Measurements from ENCODE around the gene DIPK1B. TPM values are rescaled to one million over a fixed set of nuclear protein-coding genes. Genes with fewer than 3 reads are reported as not detected.

DIPK1B gene
- total and polyA plus RNA-seq, 10 of the 15 experiments (the other 5 are each of a cell fraction or from before 2014, with no cell fraction given), result 0.08 to 0.28 (median 0.13) TPM; not detected in 3

GRCh38 chr9:136664000-136664915 lies 48.1 kb upstream of the DIPK1B start:
- intact Hi-C loops (cut with micrococcal nuclease; ENCODE audit: unreplicated experiment), result no loop called here
- WGBS (ENCODE audit: insufficient coverage, insufficient replicate concordance, low lambda C conversion rate, missing lambda C conversion rate), result 34% methylated on average over 27 of the region's 27 CpGs
- Histone ChIP-seq H3K4me3 (no peak overlapping the region), H3K9ac (ENCODE audit: control insufficient read depth, insufficient read depth, low read length) (no peak overlapping the region), H3K9me3 (replicated peaks; ENCODE audit: control insufficient read depth, insufficient read depth, low read length) (no peaks in the 10 kb centered on the region), H4K20me1 (ENCODE audit: control insufficient read depth, insufficient read depth) (no peaks in the 10 kb centered on the region), H3K4me2 (ENCODE audit: control insufficient read depth, insufficient read depth) (no peak overlapping the region), H3K36me3 (ENCODE audit: control insufficient read depth in 2 of 2, insufficient read depth in 2 of 2, low read length in 1 of 2) (no peaks in the 10 kb centered on the region), H3K27ac (ENCODE audit: control insufficient read depth, insufficient read depth) (no peak overlapping the region), H3K79me2 (ENCODE audit: control insufficient read depth, insufficient read depth, low read length) (no peaks in the 10 kb centered on the region), H3K4me1 (ENCODE audit: control insufficient read depth, insufficient read depth, low read length) (no peaks in the 10 kb centered on the region), H2AFZ (ENCODE audit: control insufficient read depth, low read depth, low read length) (no peak overlapping the region), H3K27me3 (replicated peaks in 1 of 2; ENCODE audit: control insufficient read depth in 2 of 2, insufficient read depth in 2 of 2, low read length in 1 of 2) (peaks cover 4 to 12% of the 10 kb centered on the region in 2 experiments; a peak in 3 of 4 replicates)
- ChIA-PET SMC1A (ENCODE audit: uncharacterized antibody, unreplicated experiment) (no interaction called here), CTCF (interaction anchor here (1.0 kb wide), 2 partner anchors 14 to 33 kb away, joined by 3 read pairs; no protein-coding TSS in a partner anchor), RAD21 (ENCODE audit: unreplicated experiment) (no interaction called here), POLR2A (no interaction called here)
- no peak for ATAC-seq
- FAIRE-seq, result no peak
- no TSS peak for BruUV-seq (replicated peaks)
- in situ Hi-C loops (cut with MboI), result no loop called here
- DNase-seq (ENCODE audit: low read depth, low spot score), result no peak
- TF ChIP-seq FOXM1 (IDR thresholded peaks at IDR 0.05; ENCODE audit: low read depth, low read length) (no peak), YY1 (IDR thresholded peaks at IDR 0.05; ENCODE audit: low read depth, low read length) (no peak), SMAD1 (IDR thresholded peaks at IDR 0.05; ENCODE audit: low read depth, partially characterized antibody) (no peak), SP1 (IDR thresholded peaks at IDR 0.05; ENCODE audit: low read depth, low read length) (no peak), USF1 (IDR thresholded peaks at IDR 0.05; ENCODE audit: borderline replicate concordance, extremely low read length, insufficient read depth, low read depth, low read length) (no peak), ZNF24 (IDR thresholded peaks at IDR 0.05) (no peak), NR2C2 (IDR thresholded peaks at IDR 0.05; ENCODE audit: borderline replicate concordance, control insufficient read depth, insufficient read length, low read depth) (no peak), ATF2 (IDR thresholded peaks at IDR 0.05; ENCODE audit: low read length) (no peak), KLF5 (IDR thresholded peaks at IDR 0.05; ENCODE audit: partially characterized antibody) (no peak), NR2F1 (conservative IDR thresholded peaks at IDR 0.05) (no peak), CEBPB (IDR thresholded peaks at IDR 0.05; ENCODE audit: borderline replicate concordance in 1 of 2, low read depth in 2 of 2, low read length in 2 of 2) (no peak), BHLHE40 (IDR thresholded peaks at IDR 0.05; ENCODE audit: borderline replicate concordance in 1 of 2, low read depth in 2 of 2, low read length in 1 of 2) (no peak)

Measured in GM12878 (cell line).